Retinal pigment epithelial cell (primary cell): ENCODE data around the gene NAA40.

Experiments
- DNase-seq: peaks from one replicate; pipeline ENCODE4 v3.0.0-alpha.2; 2010; ENCODE audit warnings: low read depth
- H3K4me3 ChIP-seq: 2 replicates; pipeline ENCODE4 v1.5.1; 2011; ENCODE audit warnings: mild to moderate bottlenecking, low read length, control low read depth, moderate library complexity
- TF ChIP-seq, protein P1 (sequence below): conservative IDR thresholded peaks from 2 replicates; pipeline ENCODE4 v1.5.1; 2011; ENCODE audit warnings: low read depth, low read length, control low read depth, inconsistent platforms

The NAA40 gene

DNA sequence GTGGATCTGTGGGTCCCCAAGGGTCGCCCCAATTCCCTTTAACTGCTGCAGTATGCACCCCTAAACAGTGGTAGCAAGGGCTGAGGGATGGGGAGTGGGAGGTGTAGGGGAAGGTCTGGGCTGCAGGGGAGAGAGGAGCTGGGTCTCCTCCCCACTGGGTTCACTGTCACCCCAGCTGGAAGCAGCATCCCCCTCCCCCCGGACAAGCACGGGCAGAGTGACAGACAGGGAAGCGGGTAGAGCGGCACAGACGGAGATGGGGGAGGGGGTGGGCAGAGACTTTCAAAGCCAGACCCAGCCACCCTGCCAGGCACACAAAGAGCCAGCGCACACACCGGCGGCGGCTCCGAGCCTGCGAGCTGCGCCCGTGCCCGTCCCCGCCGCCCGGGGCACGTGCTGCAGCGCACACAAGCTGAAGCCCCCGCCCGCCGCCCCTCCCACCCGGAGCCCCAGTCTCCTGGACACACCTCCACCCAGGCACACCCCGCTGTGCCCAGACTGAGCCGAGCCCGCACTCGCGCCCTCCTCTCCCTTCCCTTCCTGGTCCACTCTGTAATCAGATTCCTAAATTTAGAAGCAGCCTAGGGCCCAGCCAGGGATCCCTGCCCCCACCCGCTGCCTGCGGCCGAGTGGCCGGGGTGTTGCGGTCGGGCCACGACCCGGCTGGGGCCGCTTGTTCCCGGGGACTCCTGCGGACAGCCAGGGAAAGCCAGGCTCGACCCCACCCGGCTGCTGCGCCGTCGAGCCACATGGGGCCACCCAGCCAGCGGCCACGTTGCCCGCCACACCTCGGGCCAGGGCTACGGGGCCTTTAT is 20.9 kb upstream of the NAA40 start:
- peak overlapping the region; percentile 36 for H3K4me3 ChIP-seq
- no peak for DNase-seq
- TF ChIP-seq, protein P1, sequence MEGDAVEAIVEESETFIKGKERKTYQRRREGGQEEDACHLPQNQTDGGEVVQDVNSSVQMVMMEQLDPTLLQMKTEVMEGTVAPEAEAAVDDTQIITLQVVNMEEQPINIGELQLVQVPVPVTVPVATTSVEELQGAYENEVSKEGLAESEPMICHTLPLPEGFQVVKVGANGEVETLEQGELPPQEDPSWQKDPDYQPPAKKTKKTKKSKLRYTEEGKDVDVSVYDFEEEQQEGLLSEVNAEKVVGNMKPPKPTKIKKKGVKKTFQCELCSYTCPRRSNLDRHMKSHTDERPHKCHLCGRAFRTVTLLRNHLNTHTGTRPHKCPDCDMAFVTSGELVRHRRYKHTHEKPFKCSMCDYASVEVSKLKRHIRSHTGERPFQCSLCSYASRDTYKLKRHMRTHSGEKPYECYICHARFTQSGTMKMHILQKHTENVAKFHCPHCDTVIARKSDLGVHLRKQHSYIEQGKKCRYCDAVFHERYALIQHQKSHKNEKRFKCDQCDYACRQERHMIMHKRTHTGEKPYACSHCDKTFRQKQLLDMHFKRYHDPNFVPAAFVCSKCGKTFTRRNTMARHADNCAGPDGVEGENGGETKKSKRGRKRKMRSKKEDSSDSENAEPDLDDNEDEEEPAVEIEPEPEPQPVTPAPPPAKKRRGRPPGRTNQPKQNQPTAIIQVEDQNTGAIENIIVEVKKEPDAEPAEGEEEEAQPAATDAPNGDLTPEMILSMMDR = no peak

DNA sequence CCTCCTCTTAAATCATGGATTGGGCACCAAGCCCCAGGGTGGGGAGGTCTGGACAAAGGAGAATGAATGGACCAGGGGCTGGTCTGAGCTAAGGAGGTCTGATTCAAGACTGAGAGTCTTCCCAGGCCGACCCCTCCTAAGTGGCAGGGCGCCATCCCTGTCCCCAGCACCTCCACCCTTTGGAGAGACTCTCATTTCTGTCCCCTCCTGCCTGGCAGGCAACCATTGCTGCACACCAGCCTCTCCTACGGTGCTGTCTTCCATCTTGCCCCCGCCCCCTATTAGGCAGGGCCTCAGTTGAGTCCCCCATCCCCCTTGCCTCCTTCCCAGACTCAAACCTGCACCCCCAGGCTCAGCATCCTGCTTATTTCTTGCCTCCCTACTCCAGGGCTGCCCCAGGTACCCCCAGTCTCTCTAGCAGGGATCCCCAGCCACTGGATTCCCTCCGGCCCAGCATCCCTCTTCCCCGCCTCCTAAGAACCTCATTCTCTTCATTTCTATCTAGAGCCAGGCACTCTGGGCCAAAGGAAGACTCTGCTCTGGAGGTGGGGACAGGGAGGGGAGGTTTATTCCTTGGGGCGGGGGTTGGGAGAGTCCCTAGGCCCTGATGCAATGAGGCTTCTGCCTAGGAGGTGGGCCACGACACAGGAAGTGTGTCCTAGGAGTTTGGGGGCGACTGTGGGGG is 20.2 kb upstream of the NAA40 start:
- TF ChIP-seq, protein P1 = no peak
- no peak for DNase-seq
- no peak overlapping the region for H3K4me3 ChIP-seq

- DNase-seq = no peak
- peak overlapping the region; percentile 14 for H3K4me3 ChIP-seq
- TF ChIP-seq, protein P1 = no peak
Observed at GRCh38 chr11:63919267-63920125, 19.3 kb upstream of the NAA40 start.

GRCh38 chr11:63920126-63920938 is 18.5 kb upstream of the NAA40 start:
- H3K4me3 ChIP-seq = no peak overlapping the region
- TF ChIP-seq, protein P1 = no peak
- no peak for DNase-seq

DNA sequence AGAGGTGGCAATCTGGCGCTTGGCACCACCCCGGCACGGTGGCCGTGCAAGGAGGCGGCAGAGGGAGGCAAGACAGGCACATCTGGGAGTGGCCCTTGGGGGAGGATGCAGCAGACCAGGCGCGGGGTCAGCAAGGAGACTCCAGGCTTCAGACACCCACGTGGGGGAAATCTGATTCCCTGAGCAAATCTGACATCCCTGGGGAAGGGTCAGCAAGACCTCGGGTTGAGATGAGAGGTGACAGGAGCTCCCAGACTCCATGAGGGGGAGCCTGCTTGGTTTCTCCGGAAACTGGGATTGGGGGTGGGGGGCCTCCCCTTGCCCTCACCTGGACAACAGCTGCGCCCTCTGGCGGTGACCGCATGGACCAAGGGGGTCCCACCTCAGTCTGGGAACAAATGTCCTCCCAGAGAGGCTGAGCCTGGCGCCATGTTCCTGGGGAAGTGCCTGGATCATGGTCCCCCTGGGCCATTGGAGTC is 17.8 kb upstream of the NAA40 start:
- TF ChIP-seq, protein P1 = peak; percentile 71
- no peak for DNase-seq
- H3K4me3 ChIP-seq = no peak overlapping the region

DNA sequence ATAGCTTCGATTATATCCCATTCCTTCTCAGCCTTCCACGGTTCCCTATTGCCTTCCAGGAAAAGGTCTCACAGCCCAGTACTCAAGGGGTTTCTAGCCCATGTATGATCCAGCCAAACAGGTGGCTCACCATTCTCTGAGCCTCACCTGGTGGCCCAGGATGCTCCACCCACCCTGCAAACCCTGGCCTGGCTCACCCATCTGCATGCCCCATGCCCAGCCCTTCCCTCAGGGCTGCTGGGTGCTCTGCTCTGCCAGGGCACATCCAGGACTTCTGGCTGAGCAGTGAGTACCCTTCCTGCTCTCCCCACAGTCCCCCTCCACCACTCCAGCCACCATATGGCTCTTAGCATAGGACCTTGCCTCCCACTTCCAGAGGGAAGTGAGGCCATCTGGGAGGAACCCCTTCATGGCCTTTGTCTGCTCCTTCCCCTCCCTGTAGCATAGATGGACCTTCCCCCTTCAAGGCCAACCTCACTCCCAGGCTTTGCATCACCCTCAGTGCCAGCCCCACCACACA is 16.1 kb upstream of the NAA40 start:
- no peak overlapping the region for H3K4me3 ChIP-seq
- no peak for DNase-seq
- TF ChIP-seq, protein P1 = no peak
